ENCODE results near the gene PRELID2. TPM values are rescaled to one million over a fixed set of nuclear protein-coding genes. Genes with fewer than 3 reads are reported as not detected.

PRELID2 gene
- total RNA-seq, 2 experiments from 2014 or later, result 2.7 to 3.6 TPM

- Mint-ChIP-seq H3K4me1 (ENCODE audit: low read depth) (no peaks in the 10 kb centered on the region), H3K4me3 (no peak overlapping the region), H3K36me3 (ENCODE audit: low read depth) (no peaks in the 10 kb centered on the region), H3K27me3 (peaks cover 3% of the 10 kb centered on the region), H3K9me3 (no peaks in the 10 kb centered on the region), H3K27ac (no peak overlapping the region)
- no peak for TF ChIP-seq CTCF (IDR thresholded peaks at IDR 0.05)
- ChIA-PET CTCF (no interaction called here), POLR2A (interaction anchor here (0.7 kb wide), 1 partner anchor 214 kb away, joined by 3 read pairs; no protein-coding TSS in a partner anchor)
- intact Hi-C loops (cut with micrococcal nuclease), result no loop called here
- no peak for DNase-seq
- no peak for ATAC-seq
Measured at GRCh38 chr5:145848854-145849253, 13.7 kb upstream of the PRELID2 start.

- ATAC-seq (no peak), DNase-seq (no peak)
- Mint-ChIP-seq H3K4me3 (no peak overlapping the region), H3K27me3 (peaks cover 3% of the 10 kb centered on the region), H3K27ac (no peak overlapping the region), H3K9me3 (no peaks in the 10 kb centered on the region), H3K36me3 (ENCODE audit: low read depth) (no peaks in the 10 kb centered on the region), H3K4me1 (ENCODE audit: low read depth) (no peaks in the 10 kb centered on the region)
- TF ChIP-seq CTCF (IDR thresholded peaks at IDR 0.05), result no peak
- intact Hi-C loops (cut with micrococcal nuclease), result no loop called here
- CTCF ChIA-PET, result interaction anchor here (1.4 kb wide), 1 partner anchor 24 kb away, joined by 5 read pairs; no protein-coding TSS in a partner anchor
- POLR2A ChIA-PET, result no interaction called here
Measured at GRCh38 chr5:145847499-145848497, 12.7 kb upstream of the PRELID2 start.

- intact Hi-C loops (cut with micrococcal nuclease), result no loop called here
- H3K4me3 Mint-ChIP-seq, result no peak overlapping the region
- POLR2A ChIA-PET, result no interaction called here
- TF ChIP-seq CTCF (IDR thresholded peaks at IDR 0.05), result no peak
- no peaks in the 10 kb centered on the region for H3K36me3 Mint-ChIP-seq (ENCODE audit: low read depth)
- DNase-seq (no peak), ATAC-seq (no peak)
- peaks cover 3% of the 10 kb centered on the region for H3K27me3 Mint-ChIP-seq
- no peak overlapping the region for H3K27ac Mint-ChIP-seq
- CTCF ChIA-PET, result interaction anchor here (1.2 to 1.3 kb wide), 2 partner anchors 9 to 20 kb away, joined by 4 to 6 read pairs; no protein-coding TSS in a partner anchor
- no peaks in the 10 kb centered on the region for H3K9me3 Mint-ChIP-seq
- H3K4me1 Mint-ChIP-seq (ENCODE audit: low read depth), result no peaks in the 10 kb centered on the region
Measured at GRCh38 chr5:145846081-145846480, 10.9 kb upstream of the PRELID2 start.

GRCh38 chr5:145841299-145841698 lies 6.2 kb upstream of the PRELID2 start:
- no peak for ATAC-seq
- peaks cover 7% of the 10 kb centered on the region for H3K27me3 Mint-ChIP-seq
- TF ChIP-seq CTCF (IDR thresholded peaks at IDR 0.05), result no peak
- intact Hi-C loops (cut with micrococcal nuclease), result no loop called here
- no peak overlapping the region for H3K4me3 Mint-ChIP-seq
- no peak for DNase-seq
- H3K36me3 Mint-ChIP-seq (ENCODE audit: low read depth), result no peaks in the 10 kb centered on the region
- POLR2A ChIA-PET, result no interaction called here
- CTCF ChIA-PET, result interaction anchor here (1.1 to 1.4 kb wide), 2 partner anchors 9 to 16 kb away, joined by 3 to 5 read pairs; no protein-coding TSS in a partner anchor
- no peaks in the 10 kb centered on the region for H3K4me1 Mint-ChIP-seq (ENCODE audit: low read depth)
- no peaks in the 10 kb centered on the region for H3K9me3 Mint-ChIP-seq
- no peak overlapping the region for H3K27ac Mint-ChIP-seq
